ENCODE data around the gene RFC2.

RFC2 gene

GRCh38 chr7:74190259-74190658 is 63.9 kb downstream of the RFC2 start:
- no peak for DNase-seq (ENCODE audit: low read depth, low spot score)

DNA sequence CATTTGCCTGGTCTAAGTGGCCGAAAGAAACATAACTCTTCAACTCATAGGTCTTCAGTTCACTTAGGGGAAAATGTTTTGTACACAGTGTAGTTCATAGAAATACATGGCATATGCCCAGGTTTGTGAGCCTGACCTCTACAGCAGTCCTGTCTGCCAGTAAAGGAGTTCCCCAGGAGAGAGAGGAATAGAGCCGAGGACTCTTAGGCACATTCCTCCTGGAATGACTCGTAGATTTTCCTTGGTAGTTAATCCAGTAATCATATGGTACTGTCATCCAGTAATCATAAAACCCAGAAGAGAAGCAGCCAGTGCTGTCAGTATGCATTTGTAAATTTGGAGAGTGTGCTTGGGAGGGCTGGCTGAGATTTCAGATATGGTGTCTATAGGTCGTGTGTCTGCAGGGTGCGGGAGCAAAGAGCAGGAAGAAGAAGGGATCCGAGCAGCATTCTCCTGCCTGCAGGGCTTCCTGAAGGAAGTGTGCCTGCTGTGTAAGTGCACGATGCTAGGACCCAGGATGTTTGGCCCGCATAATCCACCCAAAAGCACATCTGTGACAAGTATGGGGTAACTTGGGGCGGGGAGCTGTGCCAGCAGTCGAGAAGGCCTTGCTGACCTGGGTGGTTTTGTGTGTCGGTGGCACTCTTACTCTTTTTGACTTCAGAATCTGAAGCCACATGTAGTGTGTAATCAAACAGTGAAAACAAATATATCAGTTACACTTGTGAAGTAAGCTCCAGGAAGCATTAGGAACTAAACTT is 66.1 kb downstream of the RFC2 start:
- no peak for DNase-seq (ENCODE audit: low read depth, low spot score)

DNA sequence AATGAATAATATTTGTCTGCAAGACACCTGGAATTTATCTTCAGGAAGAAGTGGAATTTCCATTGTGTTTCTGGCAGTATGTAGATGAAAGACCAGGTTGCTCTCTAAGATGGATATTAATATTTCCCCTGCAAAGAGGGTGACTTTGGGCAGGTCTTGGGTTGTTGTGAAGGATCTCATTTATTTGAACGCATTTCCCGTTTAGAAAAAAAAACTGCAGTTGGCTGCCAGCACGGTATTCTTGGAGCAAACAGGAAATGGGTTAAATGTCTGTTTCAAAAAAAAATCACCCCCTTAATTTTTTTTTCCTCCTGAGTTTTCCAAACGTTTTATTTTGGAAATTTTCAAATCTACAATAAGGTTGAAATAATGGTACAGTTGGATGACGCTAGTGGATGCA is 68.6 kb downstream of the RFC2 start:
- DNase-seq (ENCODE audit: low read depth, low spot score): no peak

GRCh38 chr7:74185016-74185415 is 69.2 kb downstream of the RFC2 start:
- DNase-seq (ENCODE audit: low read depth, low spot score): no peak

GRCh38 chr7:74183653-74184450 is 70.3 kb downstream of the RFC2 start:
- DNase-seq (ENCODE audit: low read depth, low spot score): no peak

DNA sequence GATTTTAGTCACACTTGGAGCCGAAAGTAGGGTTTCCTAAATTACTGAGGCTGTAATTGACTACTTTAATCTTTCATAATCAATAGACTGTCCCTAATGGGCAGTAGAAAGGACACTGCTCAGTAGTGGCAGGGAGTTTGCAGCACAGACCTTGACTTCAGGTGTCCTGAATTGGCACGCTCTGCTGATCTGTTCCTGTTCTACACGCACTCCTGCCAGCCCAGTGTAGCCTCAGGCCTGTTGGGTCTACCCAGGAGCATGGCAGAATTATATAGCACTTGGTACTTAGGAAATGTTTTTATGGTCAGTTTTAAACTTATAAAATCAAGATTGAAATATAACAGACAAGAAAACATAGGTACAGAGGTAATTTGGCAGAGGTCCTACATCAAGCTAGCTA is 71.1 kb downstream of the RFC2 start:
- no peak for DNase-seq (ENCODE audit: low read depth, low spot score)

DNA sequence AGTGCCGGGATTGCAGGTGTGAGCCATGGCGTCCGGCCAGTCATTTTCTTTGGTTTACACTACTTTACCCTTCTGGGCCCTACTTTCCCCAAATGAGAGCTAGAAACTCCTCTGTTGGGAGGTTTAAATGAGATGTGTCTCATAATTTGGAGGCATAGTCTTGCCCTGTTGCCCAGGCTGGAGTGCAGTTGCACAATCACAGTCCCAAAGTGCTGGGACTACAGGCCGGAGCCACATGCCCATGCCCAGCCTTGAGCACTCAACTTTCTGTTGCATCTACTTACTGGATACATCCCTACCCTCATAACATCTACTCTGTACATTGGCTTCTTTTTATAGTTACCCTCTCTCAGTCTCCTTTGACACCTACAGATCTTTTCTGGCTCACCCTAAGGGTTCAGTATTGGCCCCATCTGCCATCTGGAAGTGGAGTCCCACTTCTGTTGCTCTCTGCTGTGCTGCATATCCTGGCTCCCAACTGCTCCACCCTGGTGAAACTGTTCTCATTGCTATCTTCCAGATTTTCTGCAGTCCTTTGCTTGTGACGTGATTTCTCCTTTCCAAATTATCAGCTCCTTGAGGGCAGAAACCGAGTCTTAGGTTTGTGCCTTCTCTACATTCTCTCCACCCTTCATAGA is 71.6 kb downstream of the RFC2 start:
- DNase-seq (ENCODE audit: low read depth, low spot score): no peak

GRCh38 chr7:74181821-74182220 is 72.4 kb downstream of the RFC2 start:
- no peak for DNase-seq (ENCODE audit: low read depth, low spot score)
